ENCODE data around the gene SPINK1.
"Not testable (repeated sequence)": the region's sequence is repeated elsewhere in the genome, so short reads cannot be mapped to it uniquely, and the experiment has no call there.

Gene SPINK1, protein sequence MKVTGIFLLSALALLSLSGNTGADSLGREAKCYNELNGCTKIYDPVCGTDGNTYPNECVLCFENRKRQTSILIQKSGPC

DNA sequence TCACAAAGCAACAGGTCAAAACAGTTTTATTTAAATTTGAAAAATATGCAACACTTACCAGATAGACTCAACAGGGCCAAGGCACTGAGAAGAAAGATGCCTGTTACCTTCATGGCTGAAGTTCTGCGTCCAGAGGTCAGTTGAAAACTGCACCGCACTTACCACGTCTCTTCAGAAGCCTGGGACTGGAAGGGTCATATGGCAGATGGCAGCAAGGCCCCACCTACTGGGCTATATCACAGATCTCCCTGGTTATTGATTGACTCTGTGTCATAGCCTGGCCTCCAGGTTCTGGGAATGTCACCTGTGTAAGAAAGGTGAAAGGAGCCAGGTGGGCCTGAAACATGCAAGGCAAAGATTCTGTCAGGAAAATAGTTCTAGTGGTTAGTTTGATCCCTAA is at the start of gene SPINK1:
TSS of gene SPINK1 (minus strand) at position 207 of the 400 bp plus-strand sequence. CDS start at position 113, 94 bp downstream.
- DNase-seq = no peak
- TF ChIP-seq POLR2A (IDR thresholded peaks at IDR 0.05; ENCODE audit: low read length) = no peak
- TF ChIP-seq GATA1 (IDR thresholded peaks at IDR 0.05; ENCODE audit: low read depth, low read length) = no peak

DNA sequence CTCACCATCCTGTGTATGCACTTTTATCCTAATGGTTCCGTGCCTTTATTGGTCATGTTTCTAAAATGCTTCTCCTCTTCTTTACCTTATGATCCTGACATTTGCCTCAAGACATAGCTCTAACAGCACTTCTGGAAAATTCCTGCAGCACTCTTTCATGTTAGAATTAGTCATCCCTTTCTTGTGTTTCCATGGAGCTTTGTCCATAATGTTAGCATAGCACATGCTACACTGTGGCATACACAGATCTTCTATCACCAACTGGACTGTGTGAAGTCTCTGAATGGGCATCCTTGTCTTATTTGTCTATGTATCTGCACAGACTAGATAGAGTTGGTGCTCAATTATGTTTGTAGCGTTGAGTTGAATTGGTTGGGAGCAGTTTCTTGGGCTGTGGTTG is 49.0 kb upstream of the SPINK1 start:
- TF ChIP-seq POLR2A (IDR thresholded peaks at IDR 0.05; ENCODE audit: low read length) (no peak), GATA1 (IDR thresholded peaks at IDR 0.05; ENCODE audit: low read depth, low read length) (no peak)
- DNase-seq = no peak

DNA sequence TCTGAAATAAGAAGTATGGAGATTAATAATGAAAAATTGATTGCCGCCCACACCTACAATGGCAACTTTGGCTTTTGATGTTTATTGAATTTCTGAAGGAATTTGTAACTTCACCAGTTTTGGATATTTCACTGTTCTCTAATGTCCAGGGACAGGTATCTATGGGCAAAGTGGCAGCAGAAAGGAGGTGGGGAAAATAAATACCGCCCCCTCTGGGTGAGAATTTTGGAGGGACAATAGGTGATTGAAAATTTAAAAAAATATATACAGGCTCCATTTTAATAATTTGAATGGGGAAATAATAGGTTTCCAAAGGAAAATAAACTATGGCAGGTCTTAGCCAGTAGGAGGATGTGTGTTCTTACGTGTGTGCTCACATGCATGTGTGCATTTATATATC is 48.3 kb upstream of the SPINK1 start:
- DNase-seq = no peak
- TF ChIP-seq GATA1 (IDR thresholded peaks at IDR 0.05; ENCODE audit: low read depth, low read length) (no peak), POLR2A (IDR thresholded peaks at IDR 0.05; ENCODE audit: low read length) (no peak)

DNA sequence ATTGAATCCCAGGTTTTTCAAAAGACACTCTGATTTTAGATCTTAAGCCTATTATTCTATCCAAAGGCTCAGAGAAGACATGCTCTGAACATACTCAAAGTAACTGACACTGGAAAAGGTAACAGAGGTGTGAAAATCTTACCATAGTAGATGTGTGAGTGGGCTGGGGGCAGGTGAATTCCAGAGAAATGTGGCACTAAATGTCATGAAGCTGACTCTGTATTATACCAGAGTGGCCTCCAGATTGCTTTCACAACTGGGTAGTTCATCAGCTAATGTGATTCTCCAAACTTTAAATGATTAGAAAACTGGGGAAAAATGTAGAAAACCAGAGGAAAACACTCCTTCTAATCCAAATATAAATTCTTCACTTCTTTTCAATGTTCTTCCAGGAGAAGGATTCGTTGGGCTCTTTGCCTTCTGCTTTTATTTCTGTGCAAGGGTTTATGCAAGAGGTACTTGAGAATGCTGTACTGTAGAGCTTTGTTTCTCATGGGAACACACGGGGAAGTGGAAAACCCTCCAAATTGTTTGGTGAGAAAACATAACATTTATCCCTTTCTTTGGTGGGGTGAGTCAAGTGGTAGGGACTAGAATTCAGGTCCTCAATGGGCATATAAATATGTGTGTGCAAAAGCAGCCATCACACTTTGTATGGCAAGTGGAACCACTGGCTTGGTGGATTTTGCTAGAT is 46.7 kb upstream of the SPINK1 start, which contains the start of gene SCGB3A2:
TSS of gene SCGB3A2 (plus strand) at position 646 of the 694 bp plus-strand sequence. CDS start 93 bp downstream, outside the sequence.
- TF ChIP-seq POLR2A (IDR thresholded peaks at IDR 0.05; ENCODE audit: low read length) = no peak
- TF ChIP-seq GATA1 (IDR thresholded peaks at IDR 0.05; ENCODE audit: low read depth, low read length) = no peak

GRCh38 chr5:147876626-147877025 is 45.2 kb upstream of the SPINK1 start:
- no peak for DNase-seq

More for the DNA sequence above, 46.7 kb upstream of the SPINK1 start, which contains the start of gene SCGB3A2:
- DNase-seq = no peak

GRCh38 chr5:147876141-147876540 is 44.7 kb upstream of the SPINK1 start:
- no peak for TF ChIP-seq POLR2A (IDR thresholded peaks at IDR 0.05; ENCODE audit: low read length)
- TF ChIP-seq GATA1 (IDR thresholded peaks at IDR 0.05; ENCODE audit: low read depth, low read length) = no peak

More at GRCh38 chr5:147876626-147877025, 45.2 kb upstream of the SPINK1 start:
- no peak for TF ChIP-seq POLR2A (IDR thresholded peaks at IDR 0.05; ENCODE audit: low read length)
- TF ChIP-seq GATA1 (IDR thresholded peaks at IDR 0.05; ENCODE audit: low read depth, low read length) = no peak

GRCh38 chr5:147874910-147875367 is 43.5 kb upstream of the SPINK1 start:
- TF ChIP-seq GATA1 (IDR thresholded peaks at IDR 0.05; ENCODE audit: low read depth, low read length) (no peak), POLR2A (IDR thresholded peaks at IDR 0.05; ENCODE audit: low read length) (no peak)
- no peak for DNase-seq

More at GRCh38 chr5:147876141-147876540, 44.7 kb upstream of the SPINK1 start:
- no peak for DNase-seq

DNA sequence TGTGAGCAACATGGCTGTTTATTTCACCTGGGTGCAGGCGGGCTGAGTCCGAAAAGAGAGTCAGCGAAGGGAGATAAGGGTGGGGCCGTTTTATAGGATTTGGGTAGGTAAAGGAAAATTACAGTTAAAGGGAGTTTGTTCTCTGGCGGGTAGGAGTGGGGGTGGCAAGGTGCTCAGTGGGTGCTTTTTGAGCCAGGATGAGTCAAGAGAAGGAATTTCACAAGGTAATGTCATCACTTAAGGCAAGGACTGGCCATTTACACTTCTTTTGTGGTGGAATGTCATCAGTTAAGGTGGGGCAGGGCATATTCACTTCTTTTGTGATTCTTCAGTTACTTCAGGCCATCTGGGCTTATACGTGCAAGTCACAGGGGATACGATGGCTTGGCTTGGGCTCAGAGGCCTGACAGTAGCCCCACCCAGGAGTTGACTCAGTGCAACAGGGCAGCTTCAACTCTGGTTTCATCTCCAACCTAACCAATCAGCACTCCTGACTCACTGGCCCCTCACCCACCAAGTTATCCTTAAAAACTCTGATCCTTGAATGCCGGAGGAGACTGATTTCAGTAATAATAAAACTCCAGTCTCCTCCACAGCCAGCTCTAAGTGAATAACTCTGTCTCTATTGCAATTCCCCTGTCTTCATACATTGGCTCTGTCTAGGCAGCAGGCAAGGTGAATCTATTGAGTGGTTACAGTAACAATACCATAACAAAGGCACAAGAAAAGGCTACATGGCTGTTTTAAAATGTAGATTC is 42.8 kb upstream of the SPINK1 start:
- DNase-seq = not testable (repeated sequence)

GRCh38 chr5:147872744-147873435 is 41.4 kb upstream of the SPINK1 start:
- not testable (repeated sequence) for DNase-seq

DNA sequence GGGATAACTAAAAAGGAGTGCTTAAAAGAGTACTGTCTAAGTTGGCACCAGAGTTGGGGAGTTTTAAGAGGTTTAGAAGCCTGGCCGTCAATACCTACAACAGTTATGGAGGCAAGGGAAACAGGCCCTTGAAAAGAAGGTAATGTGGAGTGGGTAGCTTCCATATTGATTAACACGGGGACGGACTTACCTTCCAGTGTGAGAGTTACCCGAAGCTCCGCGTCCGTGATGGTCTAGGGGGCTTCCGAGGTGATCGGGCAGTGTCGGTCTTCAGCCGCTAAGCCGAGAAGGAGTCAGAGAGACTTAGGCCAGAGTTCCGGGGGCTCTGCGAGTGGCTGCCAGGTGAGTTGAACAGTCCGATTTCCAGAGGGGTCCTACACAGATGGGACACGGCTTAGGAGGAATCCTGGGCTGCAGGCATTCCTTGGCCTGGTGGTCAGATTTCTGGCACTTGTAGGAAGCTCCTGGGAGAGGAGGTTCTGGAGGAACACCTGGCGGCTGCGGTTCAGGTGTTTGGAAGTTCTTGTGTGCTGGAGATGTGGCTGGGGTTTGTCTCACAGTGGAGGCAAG is 40.6 kb upstream of the SPINK1 start:
- not testable (repeated sequence) for DNase-seq

DNA sequence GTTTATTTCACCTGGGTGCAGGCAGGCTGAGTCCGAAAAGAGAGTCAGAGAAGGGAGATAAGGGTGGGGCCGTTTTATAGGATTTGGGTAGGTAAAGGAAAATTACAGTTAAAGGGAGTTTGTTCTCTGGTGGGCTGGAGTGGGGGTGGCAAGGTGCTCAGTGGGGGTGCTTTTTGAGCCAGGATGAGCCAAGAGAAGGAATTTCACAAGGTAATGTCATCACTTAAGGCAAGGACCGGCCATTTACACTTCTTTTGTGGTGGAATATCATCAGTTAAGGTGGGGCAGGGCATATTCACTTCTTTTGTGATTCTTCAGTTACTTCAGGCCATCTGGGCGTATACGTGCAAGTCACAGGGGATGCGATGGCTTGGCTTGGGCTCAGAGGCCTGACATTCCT is 38.4 kb upstream of the SPINK1 start:
- not testable (repeated sequence) for DNase-seq

DNA sequence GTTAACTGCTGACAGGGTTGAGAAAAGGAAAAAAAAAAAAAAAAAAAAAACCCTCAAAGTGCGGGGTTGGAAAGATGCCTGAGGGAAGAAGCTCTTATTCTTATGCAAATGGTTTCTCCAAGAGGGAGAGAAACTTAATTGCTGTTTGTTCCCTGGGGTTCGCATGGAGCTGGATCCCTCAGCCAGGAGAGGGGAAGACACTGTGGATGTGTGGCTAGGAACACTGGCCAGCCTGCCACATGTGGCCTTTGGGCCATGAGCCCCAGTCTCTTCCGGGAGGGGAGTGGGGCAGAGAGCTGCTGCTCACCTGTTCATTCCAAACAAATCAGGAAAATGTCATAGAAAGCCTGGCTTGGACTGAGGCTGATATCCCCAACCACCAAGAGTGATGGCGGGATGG is 37.6 kb upstream of the SPINK1 start:
- TF ChIP-seq GATA1 (IDR thresholded peaks at IDR 0.05; ENCODE audit: low read depth, low read length) (no peak), POLR2A (IDR thresholded peaks at IDR 0.05; ENCODE audit: low read length) (no peak)
- no peak for DNase-seq

DNA sequence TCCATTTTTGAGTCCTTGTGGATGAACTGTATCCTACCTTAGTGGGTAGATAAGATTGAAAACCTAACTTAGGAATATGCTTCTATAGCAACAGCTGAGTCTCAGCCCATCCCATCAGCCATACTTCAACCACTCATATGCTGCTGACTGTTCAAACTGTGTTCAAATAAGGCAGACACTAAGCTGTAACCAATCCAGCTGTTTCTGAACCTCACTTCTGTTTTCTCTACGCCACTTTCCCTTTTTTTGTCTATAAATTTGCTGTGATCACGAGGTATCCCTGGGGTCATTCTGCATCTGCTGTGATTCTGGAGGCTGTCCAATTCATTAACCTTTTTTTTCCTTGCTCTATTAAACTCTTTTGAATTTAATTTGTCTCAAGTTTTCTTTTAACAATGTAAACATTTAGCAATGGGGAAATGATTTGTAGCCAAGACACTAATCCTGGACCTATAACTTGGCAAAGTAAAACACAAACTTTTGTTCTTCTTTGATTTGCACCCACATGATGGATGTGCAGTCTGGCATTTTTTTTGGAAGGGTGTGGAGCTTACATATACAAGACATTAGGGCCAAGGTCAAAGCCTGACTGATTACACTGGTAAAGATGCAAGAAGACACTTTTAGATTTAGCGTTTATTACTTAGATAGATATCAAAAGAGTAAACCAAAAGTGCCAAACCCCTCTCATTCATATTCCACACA is 32.1 kb upstream of the SPINK1 start:
- TF ChIP-seq POLR2A (IDR thresholded peaks at IDR 0.05; ENCODE audit: low read length) (no peak), GATA1 (IDR thresholded peaks at IDR 0.05; ENCODE audit: low read depth, low read length) (no peak)
- DNase-seq = no peak

Data from erythroblast (primary cell).